OCI-LY3 (cell line): Measurements from ENCODE around the gene PITPNM2.
A peak's percentile ranks its signal among the peaks of the same experiment; 100 is the strongest.

Source experiments
- H2AFZ ChIP-seq: fragments of 200-600, 300-600 bp; shearing (Covaris generic); 2 replicates; pipeline ENCODE4 v1.6.0; 2014; ENCODE audit warnings: antibody characterized with exemption, low read depth, low read length
- H3K27ac ChIP-seq: fragments of 200-600, 300-600 bp; sonication (generic); 2 replicates; pipeline ENCODE4 v1.5.1; 2014; ENCODE audit warnings: mild to moderate bottlenecking, low read length, moderate library complexity, mixed read lengths
- H3K27me3 ChIP-seq: fragments of 200-600, 300-600 bp; sonication (generic); 2 replicates; pipeline ENCODE4 v1.6.1; 2014; ENCODE audit warnings: low read depth, low read length, mixed read lengths
- H3K36me3 ChIP-seq: fragments of 200-600, 300-600 bp; sonication (generic); replicated peaks from 2 replicates; pipeline ENCODE3; 2014; ENCODE audit warnings: low read depth, low read length, mixed read lengths
- H3K4me1 ChIP-seq: fragments of 300-600, 200-600 bp; sonication (generic); 2 replicates; pipeline ENCODE4 v1.6.1; 2014; ENCODE audit warnings: low read length, mixed read lengths
- H3K4me2 ChIP-seq: fragments of 200-600, 300-600 bp; sonication (generic); 2 replicates; pipeline ENCODE4 v1.6.1; 2014; ENCODE audit warnings: low read length, mixed read lengths
- H3K4me3 ChIP-seq: fragments of 300-600, 200-600 bp; sonication (generic); 2 replicates; pipeline ENCODE4 v1.5.1; 2014; ENCODE audit warnings: antibody characterized with exemption, mild to moderate bottlenecking, low read length, moderate library complexity
- H3K79me2 ChIP-seq: fragments of 300-600, 200-600 bp; shearing (Covaris generic); 2 replicates; pipeline ENCODE4 v1.6.1; 2014; ENCODE audit warnings: mild to moderate bottlenecking, low read length, mixed read lengths
- H3K9ac ChIP-seq: fragments of 300-600, 200-600 bp; shearing (Covaris generic); 2 replicates; pipeline ENCODE4 v1.6.0; 2014; ENCODE audit warnings: mild to moderate bottlenecking, low read length, moderate library complexity
- H3K9me3 ChIP-seq: fragments of 200-600, 300-600 bp; shearing (Covaris generic); 2 replicates; pipeline ENCODE4 v1.6.1; 2014; ENCODE audit warnings: low read length, mixed read lengths; ENCODE audit not compliant: insufficient read depth
- H4K20me1 ChIP-seq: fragments of 200-600, 300-600 bp; sonication (generic); 2 replicates; pipeline ENCODE4 v1.6.1; 2016; ENCODE audit warnings: low read length, mixed read lengths; ENCODE audit not compliant: insufficient read depth
- CTCF ChIP-seq: fragments of 200-600, 300-600 bp; sonication (generic); IDR thresholded peaks from 2 replicates; pipeline ENCODE4 v1.5.1; 2014; ENCODE audit warnings: antibody characterized with exemption, low read length, low read depth
- EZH2phosphoT487 ChIP-seq: fragments of 200-600 bp; shearing (Covaris generic); IDR thresholded peaks from 2 replicates; pipeline ENCODE4 v1.6.1; 2018; ENCODE audit warnings: antibody characterized with exemption, mixed run types, low read depth

Gene PITPNM2

GRCh38 chr12:123153906-123154305, 3.0 kb upstream of the PITPNM2 start:
- no peak overlapping the region for H2AFZ ChIP-seq
- no peaks in the 10 kb centered on the region for H4K20me1 ChIP-seq
- no peak overlapping the region for H3K27ac ChIP-seq
- no peak overlapping the region for H3K4me2 ChIP-seq
- peaks cover 13% of the 10 kb centered on the region for H3K36me3 ChIP-seq
- H3K27me3 ChIP-seq = 0 out of 2 replicates have a peak, but pooled peaks cover 5% of the 10 kb centered on the region
- H3K4me1 ChIP-seq = peaks cover 4% of the 10 kb centered on the region; the same call in 1 of the 2 replicates
- H3K4me3 ChIP-seq = no peak overlapping the region
- H3K9me3 ChIP-seq = no peaks in the 10 kb centered on the region
- no peak for TF ChIP-seq CTCF
- no peak for TF ChIP-seq EZH2phosphoT487
- H3K9ac ChIP-seq = no peak overlapping the region
- H3K79me2 ChIP-seq = no peaks in the 10 kb centered on the region

DNA sequence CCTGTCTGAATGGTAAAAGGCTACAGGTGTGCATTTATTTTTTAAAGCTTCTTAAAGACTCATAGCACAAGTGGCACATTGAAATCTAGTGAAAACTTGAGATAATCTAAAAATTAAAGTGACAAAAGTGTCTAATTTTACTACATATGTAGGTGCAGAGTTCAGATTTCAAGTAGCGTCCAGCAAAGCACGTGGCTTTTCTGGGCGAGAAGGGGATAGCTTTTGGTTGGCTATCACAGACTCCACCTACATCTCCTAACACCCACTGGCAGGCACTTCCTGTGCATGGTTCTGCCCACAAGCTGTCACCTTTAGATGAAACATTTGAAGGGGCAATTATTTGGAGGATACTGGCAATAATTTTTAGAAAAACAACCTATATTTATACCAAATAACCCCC, 1.9 kb upstream of the PITPNM2 start:
- H3K27ac ChIP-seq = no peak overlapping the region
- TF ChIP-seq EZH2phosphoT487 = no peak
- TF ChIP-seq CTCF = no peak

DNA sequence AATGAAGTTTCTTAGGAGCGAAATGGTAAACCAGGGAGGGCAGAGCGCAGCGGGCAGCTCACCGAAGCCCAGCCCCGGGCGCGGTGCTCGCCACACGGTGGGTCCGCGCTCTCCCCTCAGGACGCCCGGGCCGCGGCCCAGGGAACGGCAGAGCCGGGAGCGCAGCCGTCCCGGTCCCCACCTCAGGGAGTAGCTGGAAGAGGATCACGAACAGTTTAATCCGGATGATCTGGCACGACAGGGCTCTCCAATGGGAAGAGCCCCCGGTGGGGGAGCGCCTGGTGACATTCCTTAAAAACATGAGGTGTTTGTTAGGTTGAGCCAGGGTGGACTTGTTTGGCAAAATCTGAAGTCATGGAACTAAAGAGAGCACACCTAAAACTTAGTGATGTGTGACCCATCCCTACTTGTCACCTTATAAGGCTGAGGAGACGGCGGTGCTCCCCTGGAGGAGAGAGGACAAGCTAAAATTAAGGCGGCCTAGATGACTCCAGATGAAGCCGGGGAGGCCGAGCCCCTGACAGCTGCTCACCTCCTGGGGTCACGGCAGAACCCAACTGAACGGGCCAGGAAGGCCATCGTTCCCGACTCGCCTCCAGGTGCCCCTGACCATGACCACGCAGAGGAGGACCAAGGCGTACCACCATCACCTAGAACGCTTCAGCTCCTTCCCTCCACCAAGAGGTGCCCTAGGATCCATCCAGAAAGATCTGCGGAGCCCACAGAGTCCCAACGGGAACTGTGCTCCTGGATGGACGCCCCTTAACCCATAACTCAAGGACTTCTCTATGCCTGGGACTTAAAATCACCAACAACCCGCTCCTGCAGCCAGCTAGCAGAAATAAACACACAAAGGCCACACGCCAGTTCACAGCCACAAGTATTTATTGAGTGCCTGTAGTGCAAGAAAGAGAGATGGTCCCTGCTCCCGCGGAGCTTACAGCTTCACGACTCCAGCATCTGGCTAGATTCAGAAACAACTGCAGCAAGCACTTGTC, 866 bp upstream of the PITPNM2 start:
- Histone ChIP-seq H3K4me2 (peak overlapping the region; percentile 92), H3K9me3 (no peaks in the 10 kb centered on the region), H3K27me3 (0 out of 2 replicates have a peak, but pooled peaks cover 5% of the 10 kb centered on the region), H4K20me1 (no peaks in the 10 kb centered on the region), H3K36me3 (peaks cover 13% of the 10 kb centered on the region), H3K4me3 (peak overlapping the region; percentile 96), H3K27ac (no peak overlapping the region), H3K9ac (peak overlapping the region; percentile 65), H3K79me2 (no peaks in the 10 kb centered on the region), H3K4me1 (peaks cover 4% of the 10 kb centered on the region; the same call in 1 of the 2 replicates), H2AFZ (peak overlapping the region; percentile 94; the same call in 1 of the 2 replicates)
- TF ChIP-seq CTCF = no peak
- no peak for TF ChIP-seq EZH2phosphoT487

More for the DNA sequence above, 1.9 kb upstream of the PITPNM2 start:
- H3K9ac ChIP-seq = no peak overlapping the region
- no peak overlapping the region for H3K4me2 ChIP-seq
- H3K79me2 ChIP-seq = no peaks in the 10 kb centered on the region
- no peak overlapping the region for H2AFZ ChIP-seq
- H4K20me1 ChIP-seq = no peaks in the 10 kb centered on the region
- H3K9me3 ChIP-seq = no peaks in the 10 kb centered on the region
- 0 out of 2 replicates have a peak, but pooled peaks cover 5% of the 10 kb centered on the region for H3K27me3 ChIP-seq
- H3K36me3 ChIP-seq = peaks cover 13% of the 10 kb centered on the region
- peaks cover 4% of the 10 kb centered on the region; the same call in 1 of the 2 replicates for H3K4me1 ChIP-seq
- H3K4me3 ChIP-seq = no peak overlapping the region

DNA sequence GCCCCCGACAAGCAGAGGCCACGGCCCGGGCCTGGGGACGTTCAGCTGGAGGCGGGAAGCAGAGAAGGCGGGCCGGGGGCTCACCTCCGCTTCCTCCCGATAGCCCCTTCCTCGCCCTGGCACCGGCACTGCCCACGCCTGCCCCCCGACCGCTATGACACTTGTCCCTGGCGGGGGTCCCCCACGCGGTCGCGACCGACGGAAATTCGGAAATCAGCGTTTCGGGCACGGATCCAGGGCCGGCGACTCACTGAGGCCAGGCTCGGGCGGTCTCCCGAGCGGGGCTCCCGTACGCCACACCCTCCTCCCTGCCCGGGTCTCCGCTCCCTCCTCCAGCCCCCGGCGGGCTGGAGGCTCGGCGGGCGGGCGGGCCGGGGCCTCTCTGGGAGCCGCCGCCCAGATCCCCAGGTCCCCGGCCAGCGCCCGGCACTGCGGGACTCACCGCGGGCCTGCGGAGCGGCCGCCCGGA, 581 bp downstream of the PITPNM2 start:
- Histone ChIP-seq H3K27ac (no peak overlapping the region), H3K27me3 (0 out of 2 replicates have a peak, but pooled peaks cover 5% of the 10 kb centered on the region), H3K36me3 (peaks cover 5% of the 10 kb centered on the region), H3K4me3 (peak overlapping the region; percentile 85), H4K20me1 (no peaks in the 10 kb centered on the region), H3K4me1 (peaks cover 4% of the 10 kb centered on the region; the same call in 1 of the 2 replicates), H3K9me3 (no peaks in the 10 kb centered on the region), H3K9ac (peak overlapping the region; percentile 63), H2AFZ (peak overlapping the region; percentile 39; the same call in 1 of the 2 replicates), H3K79me2 (no peaks in the 10 kb centered on the region), H3K4me2 (peak overlapping the region; percentile 98)
- TF ChIP-seq CTCF (no peak), EZH2phosphoT487 (no peak)
